Measurements from ENCODE around the gene SYT17.

Gene SYT17

GRCh38 chr16:19168371-19169081 lies 486 bp downstream of the SYT17 start (continued):
- TF ChIP-seq GLIS2 (tag by site-specific recombination; IDR thresholded peaks at IDR 0.05) (peak; percentile 79), ZNF664 (tag by site-specific recombination; IDR thresholded peaks at IDR 0.05) (no peak), SP3 (tag by site-specific recombination; IDR thresholded peaks at IDR 0.05) (peak; percentile 75), MYNN (tag by site-specific recombination; IDR thresholded peaks at IDR 0.05; ENCODE audit: borderline replicate concordance) (no peak), KLF1 (tag by site-specific recombination; IDR thresholded peaks at IDR 0.05) (peak; percentile 87), RBAK (tag by site-specific recombination; IDR thresholded peaks at IDR 0.05) (no peak), ZNF626 (tag by site-specific recombination; IDR thresholded peaks at IDR 0.05) (no peak), ZNF660 (tag by site-specific recombination; IDR thresholded peaks at IDR 0.05) (no peak), ZBTB48 (tag by site-specific recombination; IDR thresholded peaks at IDR 0.05) (0 out of 2 replicates have a peak, but pooled peaks have one; percentile 35), ZNF777 (tag by site-specific recombination; IDR thresholded peaks at IDR 0.05; ENCODE audit: borderline replicate concordance) (peak; percentile 81), ZNF518A (tag by site-specific recombination; conservative IDR thresholded peaks at IDR 0.05; ENCODE audit: low read depth) (no peak), KLF17 (tag by site-specific recombination; IDR thresholded peaks at IDR 0.05) (0 out of 2 replicates have a peak, but pooled peaks have one; percentile 48), PRDM10 (tag by site-specific recombination; IDR thresholded peaks at IDR 0.05) (peak; percentile 41; the same call in 1 of the 2 replicates), YY1 (tag by site-specific recombination; IDR thresholded peaks at IDR 0.05) (peak; percentile 83), KLF9 (tag by site-specific recombination; IDR thresholded peaks at IDR 0.05; ENCODE audit: low read depth) (peak; percentile 46; the same call in 1 of the 2 replicates), ZNF529 (tag by site-specific recombination; IDR thresholded peaks at IDR 0.05; ENCODE audit: insufficient replicate concordance) (no peak), ZNF18 (tag by site-specific recombination; IDR thresholded peaks at IDR 0.05) (no peak), ZNF324 (tag by site-specific recombination; IDR thresholded peaks at IDR 0.05) (0 out of 2 replicates have a peak, but pooled peaks have one; percentile 17), SCRT2 (tag by site-specific recombination; IDR thresholded peaks at IDR 0.05) (peak; percentile 12; the same call in 1 of the 2 replicates), ZBTB10 (tag by site-specific recombination; IDR thresholded peaks at IDR 0.05) (peak; percentile 98), CTCF (tag by site-specific recombination; IDR thresholded peaks at IDR 0.05) (peak; percentile 6; the same call in 1 of the 2 replicates)
